CD4-positive, alpha-beta T cell treated with Interleukin-1 beta for 1 hour (primary cell): ENCODE data around the gene DEPDC4.

ENCODE experiments used
- DNase-seq, 2 donors: peaks; one replicate each; pipeline ENCODE4 v3.0.0-alpha.2; 2020 to 2022

DEPDC4 gene

DNA sequence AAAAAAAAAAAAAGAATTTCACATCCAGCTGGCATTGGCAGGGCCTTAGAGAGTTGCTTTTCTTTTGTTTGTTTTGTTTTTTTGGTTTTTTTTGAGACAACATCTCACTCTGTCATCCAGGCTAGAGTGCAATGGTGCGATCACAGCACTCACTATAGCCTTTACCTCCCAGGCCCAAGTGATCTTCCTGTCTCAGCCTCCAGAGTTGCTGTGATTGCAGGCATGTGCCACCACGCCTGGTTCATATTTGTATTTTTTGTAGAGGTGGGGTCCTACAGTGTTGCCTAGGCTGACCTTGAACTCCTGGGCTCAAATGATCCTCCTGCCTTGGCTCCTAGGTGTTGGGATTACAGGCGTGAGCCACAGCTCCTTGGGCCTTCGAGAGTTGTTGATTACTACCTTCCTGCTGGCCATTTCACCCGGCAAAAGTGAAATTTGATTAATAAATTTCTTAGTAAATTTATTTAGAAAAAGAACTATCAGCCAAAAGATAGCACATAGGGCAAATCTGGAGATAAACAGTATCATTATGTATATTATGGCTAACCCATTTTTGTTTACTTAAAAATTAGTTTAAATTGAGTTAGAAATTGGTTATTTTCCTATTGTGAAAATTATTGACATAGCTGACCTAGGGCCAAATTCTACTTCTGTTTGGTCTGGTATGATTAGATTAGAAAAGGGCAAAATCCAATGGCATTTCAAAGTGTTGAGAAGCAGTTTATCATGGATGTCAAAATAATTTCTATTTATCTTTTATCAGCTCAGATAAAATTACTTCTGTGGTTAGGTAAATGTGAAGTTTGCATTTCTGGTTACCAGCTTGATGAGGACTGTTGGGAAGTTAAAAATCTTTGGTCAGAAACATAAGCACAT lies 53.6 kb downstream of the DEPDC4 start:
- no peak for DNase-seq

DNA sequence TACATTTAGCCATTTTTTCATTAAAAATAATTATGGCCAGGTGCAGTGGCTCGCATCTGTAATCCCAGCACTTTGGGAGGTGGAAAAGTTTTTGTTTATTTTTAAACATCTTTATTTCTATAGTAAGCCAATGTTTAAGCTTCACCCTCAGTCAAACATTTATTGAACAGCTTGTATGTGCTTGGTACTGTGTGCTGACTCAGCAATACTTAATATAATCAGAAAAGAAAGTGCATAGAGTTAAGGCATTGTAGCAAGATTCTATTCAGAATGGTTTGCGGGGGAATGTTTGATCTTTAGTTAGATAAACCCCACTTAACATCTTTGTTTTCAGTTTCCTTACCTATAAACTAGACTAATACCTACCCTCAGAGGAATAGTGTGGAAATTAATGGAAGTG lies 55.2 kb downstream of the DEPDC4 start:
- DNase-seq: no peak

DNA sequence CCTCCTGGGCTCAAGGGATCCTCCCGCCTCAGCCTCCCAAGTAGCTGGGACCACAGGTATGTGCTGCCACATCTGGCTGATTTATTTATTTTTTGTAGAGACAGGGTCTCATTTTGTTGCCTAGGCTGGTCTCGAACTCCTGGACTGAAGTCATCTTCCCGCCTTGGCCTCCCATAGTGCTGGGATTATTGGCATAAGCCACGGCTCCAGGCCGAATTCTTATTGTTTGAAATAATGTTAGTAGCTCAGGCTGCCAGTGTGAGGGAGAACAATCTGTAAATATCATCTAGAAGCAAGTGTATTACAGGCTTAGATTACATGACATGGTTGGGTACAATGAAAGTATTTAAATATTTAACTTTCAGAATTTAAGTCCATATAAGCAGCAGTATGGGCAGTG lies 58.0 kb downstream of the DEPDC4 start:
- DNase-seq: no peak

DNA sequence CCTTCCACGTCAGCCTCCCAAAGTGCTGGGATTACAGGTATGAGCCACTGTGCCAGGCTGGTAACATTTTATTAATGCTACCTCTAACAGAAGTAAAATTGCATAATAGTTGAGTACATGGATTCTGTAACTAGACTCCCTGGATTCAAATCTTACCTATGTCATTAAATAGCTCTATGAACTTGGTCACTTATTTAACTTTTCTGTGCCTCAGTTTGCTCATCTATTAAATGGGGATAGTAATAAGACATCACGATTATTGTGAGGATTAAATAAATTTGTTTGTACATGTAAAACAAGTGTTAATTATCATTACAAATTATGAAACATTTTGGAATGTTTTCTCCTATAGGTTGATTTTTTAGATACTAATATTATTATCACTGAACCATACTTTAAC lies 59.6 kb downstream of the DEPDC4 start:
- no peak for DNase-seq

DNA sequence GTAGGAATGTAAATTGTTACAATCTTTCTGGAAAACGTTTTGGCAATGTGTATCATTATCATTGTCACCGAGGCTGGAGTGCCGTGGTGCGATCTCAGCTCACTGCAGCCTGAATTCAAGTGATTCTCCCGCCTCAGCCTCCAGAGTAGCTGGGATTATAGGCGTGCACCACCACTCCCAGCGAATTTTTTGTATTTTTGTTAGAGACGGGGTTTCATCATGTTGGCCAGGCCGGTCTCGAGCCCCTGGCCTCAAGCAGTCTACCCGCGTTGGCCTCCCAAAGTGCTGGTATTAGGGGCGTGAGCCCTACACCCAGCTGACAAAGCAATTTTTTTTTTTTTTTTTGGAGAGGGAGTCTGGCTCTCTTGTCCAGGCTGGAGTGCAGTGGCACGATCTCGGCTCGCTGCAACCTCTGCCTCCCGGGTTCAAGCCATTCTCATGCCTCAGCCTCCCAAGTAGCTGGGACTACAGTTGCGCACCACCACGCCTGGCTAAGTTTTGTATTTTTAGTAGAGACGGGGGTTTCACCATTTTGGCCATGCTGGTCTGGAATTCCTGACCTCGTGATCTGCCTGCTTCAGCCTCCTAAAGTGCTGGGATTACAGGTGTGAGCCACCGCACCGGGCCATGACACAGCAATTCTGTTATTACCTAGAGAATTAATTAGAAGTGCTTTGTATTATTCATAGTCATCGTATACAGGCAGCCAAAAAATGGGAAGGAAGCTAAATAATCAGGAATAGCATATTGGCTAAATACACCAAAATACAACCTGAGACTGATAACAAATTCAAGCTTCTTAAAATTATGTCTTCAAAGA lies 65.1 kb downstream of the DEPDC4 start:
- peak in 1 of 2 donors; percentile 2 for DNase-seq

DNA sequence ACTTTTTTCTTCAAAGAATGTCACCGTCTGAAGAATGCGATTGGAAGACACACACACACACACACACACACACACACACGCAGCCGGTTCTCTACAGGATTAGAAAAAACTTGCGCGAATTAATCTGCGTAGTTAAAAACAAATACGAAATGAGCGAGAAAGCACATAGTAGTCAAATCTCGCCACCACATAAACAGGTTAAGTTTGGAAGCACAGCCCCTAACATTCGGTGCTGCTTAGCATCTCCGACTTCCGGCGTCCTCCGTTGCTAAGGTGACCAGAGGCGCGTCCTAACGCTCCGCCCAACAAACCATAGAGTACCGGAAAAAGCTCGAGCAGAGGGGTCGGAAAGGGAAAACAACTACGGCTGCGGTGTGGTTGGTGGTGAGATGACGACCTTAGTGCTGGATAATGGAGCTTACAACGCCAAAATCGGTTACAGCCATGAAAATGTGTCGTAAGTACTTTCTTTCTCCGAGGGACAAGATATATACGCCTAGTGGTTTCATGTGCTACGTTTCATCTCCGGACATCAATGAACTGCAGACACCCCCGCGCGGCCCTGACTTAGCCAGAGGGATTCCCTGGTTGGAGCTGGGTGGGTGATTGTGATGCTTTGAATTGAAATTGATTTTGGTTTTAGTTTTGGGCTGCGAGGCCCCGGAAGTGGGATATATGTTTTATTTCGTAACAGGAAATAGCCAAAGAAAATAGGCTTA lies 66.3 kb downstream of the DEPDC4 start, which contains the start of gene ACTR6:
TSS of gene ACTR6 (plus strand) at position 353 of the 719 bp plus-strand sequence. CDS start at position 390, 37 bp downstream.
- peak; percentile 96 to 98 for DNase-seq

DNA sequence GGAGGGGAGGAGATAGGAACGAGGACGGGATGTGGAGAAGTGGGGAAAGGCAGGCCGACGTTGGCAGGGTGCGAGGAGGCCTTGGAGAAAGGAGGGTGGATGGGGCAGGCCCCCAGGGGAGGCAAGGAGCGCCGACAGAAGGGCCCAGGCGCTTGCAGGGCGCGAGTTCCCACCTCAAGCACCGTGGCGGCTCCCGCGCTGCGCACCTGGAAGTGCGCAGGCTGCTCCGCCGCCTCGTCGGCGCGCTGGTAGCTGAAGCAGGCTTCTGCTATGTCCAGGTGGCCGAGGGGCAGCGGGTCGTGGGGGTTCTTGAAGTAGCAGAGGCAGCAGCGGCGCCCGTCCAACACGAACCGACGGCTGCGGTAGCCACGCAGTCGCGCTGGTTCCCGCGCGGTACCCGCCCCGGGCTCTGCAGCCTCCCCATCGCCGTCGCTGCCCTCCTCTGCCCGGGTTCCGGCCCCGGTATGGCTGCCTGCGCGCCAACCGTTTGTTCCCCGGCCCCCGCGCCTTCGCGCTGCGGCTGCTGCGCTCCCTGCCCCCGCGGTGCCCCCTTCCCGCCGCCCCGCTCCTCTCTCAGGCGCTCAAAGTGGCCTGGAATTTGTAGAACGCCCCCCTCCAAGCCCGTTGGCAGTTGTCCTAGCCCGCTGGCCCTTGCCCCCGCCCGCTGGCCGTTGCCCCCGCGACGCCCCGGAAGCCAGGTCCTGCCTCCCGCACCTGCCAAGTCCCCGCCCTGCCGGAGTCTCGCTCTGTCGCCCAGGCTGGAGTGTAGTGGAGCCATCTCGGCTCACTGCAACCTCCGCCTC lies 67.3 kb downstream of the DEPDC4 start:
- DNase-seq: peak; percentile 71 to 83

DNA sequence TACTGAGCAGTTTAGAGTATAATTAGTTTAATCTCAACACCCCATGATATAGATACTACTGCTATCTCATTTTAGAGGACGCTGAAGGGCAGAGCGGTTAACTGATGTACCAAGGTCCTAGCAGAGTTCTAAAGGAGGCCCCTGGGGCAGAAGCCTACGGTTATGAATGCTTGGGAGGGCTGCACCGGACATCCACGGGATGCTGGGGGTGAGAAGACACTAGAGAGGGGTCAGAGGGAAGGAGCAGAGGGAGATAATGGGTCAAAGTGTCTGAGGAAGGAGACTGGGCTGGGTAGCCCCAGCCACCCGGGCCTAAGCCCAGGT lies 67.9 kb downstream of the DEPDC4 start:
- DNase-seq: no peak

DNA sequence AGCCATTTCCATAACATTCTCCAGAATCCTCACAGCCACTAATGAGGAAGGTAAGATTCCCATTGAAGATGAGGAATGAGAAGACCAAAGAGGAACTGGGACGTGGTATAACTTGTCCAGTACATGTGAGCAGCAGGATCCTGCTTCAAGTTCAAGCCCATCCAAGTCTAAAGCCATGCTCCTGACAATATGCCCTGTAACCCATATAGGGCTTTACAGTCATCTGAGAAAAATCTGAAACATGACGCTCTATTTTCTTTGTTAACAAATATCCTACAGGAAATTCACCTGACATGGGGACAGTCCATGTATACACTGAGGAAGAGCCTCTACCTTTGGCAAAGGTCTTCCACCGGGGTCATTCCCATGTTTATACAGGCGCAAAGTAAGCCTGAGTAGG lies 69.4 kb downstream of the DEPDC4 start:
- no peak for DNase-seq

DNA sequence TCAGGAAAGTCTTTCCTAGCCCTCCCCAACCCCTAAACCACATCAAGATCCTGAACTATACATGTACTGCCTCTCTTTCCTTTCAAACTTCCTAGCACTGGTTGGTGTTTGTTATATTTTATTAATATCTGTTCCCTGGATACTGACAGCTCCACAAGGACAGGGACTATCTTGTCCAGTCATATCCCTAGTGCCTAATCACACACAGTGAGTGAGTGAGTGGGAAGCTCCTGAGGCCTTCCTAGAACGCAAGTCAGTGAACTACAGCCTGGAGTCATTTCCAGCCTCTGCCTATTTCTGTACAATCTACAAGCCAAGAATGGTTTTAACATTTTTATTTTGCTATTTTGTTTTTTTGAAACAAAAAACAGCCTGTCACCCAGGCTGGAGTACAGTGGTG lies 73.8 kb downstream of the DEPDC4 start:
- no peak for DNase-seq
